ENCODE results near the gene ZNF280B. TPM values are rescaled to one million over a fixed set of nuclear protein-coding genes. Genes with fewer than 3 reads are reported as not detected.

Gene ZNF280B
- total and polyA plus RNA-seq, 9 of the 15 experiments (the other 6 are each of a cell fraction or from before 2014, with no cell fraction given): 7.7 to 29.9 (median 20.0) TPM

GRCh38 chr22:22460060-22460459 lies 48.5 kb downstream of the ZNF280B start (continued):
- TF ChIP-seq E2F6 (IDR thresholded peaks at IDR 0.05; ENCODE audit: borderline replicate concordance in 1 of 2, extremely low read depth in 1 of 2, insufficient read depth in 1 of 2, insufficient read length in 1 of 2, low read depth in 1 of 2, low read length in 1 of 2, poor library complexity in 1 of 2, severe bottlenecking in 1 of 2) (no peak), MNT (conservative IDR thresholded peaks at IDR 0.05) (peak; percentile 15 to 53; a peak in 2 of 4 replicates), FOSL1 (tag; conservative IDR thresholded peaks at IDR 0.05) (no peak), ZKSCAN1 (IDR thresholded peaks at IDR 0.05; ENCODE audit: low read depth, low read length) (no peak)

GRCh38 chr22:22458896-22459588 lies 49.5 kb downstream of the ZNF280B start:
- no peak for ATAC-seq
- no peak for DNase-seq (ENCODE audit: extremely low read depth in 1 of 4, low spot score in 3 of 4)
- 0 out of 2 replicates have a peak, but pooled peaks cover under 1% of the 10 kb centered on the region for H4K20me1 ChIP-seq (replicated peaks; ENCODE audit: control insufficient read depth, insufficient read depth, low read length)
- no peaks in the 10 kb centered on the region for H3K4me1 ChIP-seq (replicated peaks in 1 of 2; ENCODE audit: control insufficient read depth in 2 of 2, insufficient read depth in 2 of 2, low read length in 2 of 2)
- POLR2A ChIA-PET: interaction anchor here (0.8 to 1.3 kb wide), 2 partner anchors 10 to 25 kb away, joined by 3 to 4 read pairs; no protein-coding TSS in a partner anchor
- no peaks in the 10 kb centered on the region for H3K9me1 ChIP-seq (ENCODE audit: control insufficient read depth, insufficient read depth, low read length)
- BruUV-seq (replicated peaks): no TSS peak
- WGBS (ENCODE audit: insufficient coverage, low coverage, missing lambda C conversion rate): 2% methylated on average over 6 of the region's 6 CpGs
- H3K9ac ChIP-seq (ENCODE audit: insufficient read depth in 1 of 2, low read depth in 2 of 2, low read length in 2 of 2): no peak overlapping the region
- H3K4me2 ChIP-seq (ENCODE audit: insufficient read depth, low read length): no peak overlapping the region
- peaks cover 8% of the 10 kb centered on the region for H3K9me3 ChIP-seq (replicated peaks; ENCODE audit: control insufficient read depth, insufficient read depth, low read depth, low read length)
- in situ Hi-C loops (cut with MboI): no loop called here
- no peaks in the 10 kb centered on the region for H3K36me3 ChIP-seq (ENCODE audit: control insufficient read depth, insufficient read depth, low read length)
- CTCF ChIA-PET (ENCODE audit: low intra/inter-chr PET ratio): interaction anchor here (0.8 to 3.8 kb wide), 3 partner anchors 27 to 289 kb away, joined by 3 to 17 read pairs (median 3); no protein-coding TSS in a partner anchor
- no peak overlapping the region for H3K4me3 ChIP-seq
- H3K27ac ChIP-seq (ENCODE audit: extremely low read depth, low read depth, low read length): no peak overlapping the region
- H3K79me2 ChIP-seq (ENCODE audit: control insufficient read depth, insufficient read depth, low read length): no peaks in the 10 kb centered on the region
- peaks cover 0 to 11% of the 10 kb centered on the region in 2 experiments; a peak in 3 of 5 replicates for H3K27me3 ChIP-seq (ENCODE audit: control insufficient read depth in 2 of 2, insufficient read depth in 2 of 2, low read length in 2 of 2)
- no peak overlapping the region for H2AFZ ChIP-seq (ENCODE audit: low read depth, low read length)
- no peak for FAIRE-seq
- intact Hi-C loops (cut with micrococcal nuclease): no loop called here
- 0 out of 2 replicates have a peak, but pooled peaks have one; percentile 63 for TF ChIP-seq ZBED1 (IDR thresholded peaks at IDR 0.05)
- no peak for TF ChIP-seq FOXA1 (IDR thresholded peaks at IDR 0.05; ENCODE audit: borderline replicate concordance)
- peak; percentile 82; the same call in 1 of the 2 replicates for TF ChIP-seq ZNF280B (CRISPR knock-in tag; IDR thresholded peaks at IDR 0.05)
- no peak for TF ChIP-seq NFE2 (IDR thresholded peaks at IDR 0.05; ENCODE audit: low read depth)
- TF ChIP-seq ZKSCAN8 (CRISPR knock-in tag; IDR thresholded peaks at IDR 0.05): 0 out of 2 replicates have a peak, but pooled peaks have one; percentile 26
- TF ChIP-seq ZBTB12 (CRISPR knock-in tag; IDR thresholded peaks at IDR 0.05): no peak
- peak; percentile 99 for TF ChIP-seq CBX5 (IDR thresholded peaks at IDR 0.05; ENCODE audit: borderline replicate concordance, low read depth)
- TF ChIP-seq U2AF2 (optimal IDR thresholded peaks at IDR 0.05; ENCODE audit: low read depth, low read length): no peak
- TF ChIP-seq SMC3 (conservative IDR thresholded peaks at IDR 0.05; ENCODE audit: insufficient read depth, low read depth, low read length): no peak
- TF ChIP-seq NBN (IDR thresholded peaks at IDR 0.05; ENCODE audit: low read depth): no peak
- TF ChIP-seq GATAD2B (IDR thresholded peaks at IDR 0.05; ENCODE audit: borderline replicate concordance): no peak

Data from K562 (cell line).